HL-60 (cell line): ENCODE data around the gene DGAT2L6.

Source experiments
- POLR2AphosphoS5 ChIP-seq: IDR thresholded peaks from 2 replicates; pipeline ENCODE4 v1.6.1; 2012; ENCODE audit warnings: low read depth
- SPI1 ChIP-seq: IDR thresholded peaks from 2 replicates; pipeline ENCODE4 v1.6.1; 2012; ENCODE audit warnings: low read depth, mild to moderate bottlenecking, borderline replicate concordance
- TF ChIP-seq, protein P1 (sequence below): IDR thresholded peaks from one replicate; pipeline ENCODE4 v1.5.1; 2011; ENCODE audit warnings: low read length, control low read depth, inconsistent platforms; ENCODE audit not compliant: insufficient read depth
- TF ChIP-seq, protein P2 (sequence below): IDR thresholded peaks from 2 replicates; pipeline ENCODE4 v1.6.1; 2012; ENCODE audit warnings: low read depth; ENCODE audit not compliant: insufficient replicate concordance

DNA sequence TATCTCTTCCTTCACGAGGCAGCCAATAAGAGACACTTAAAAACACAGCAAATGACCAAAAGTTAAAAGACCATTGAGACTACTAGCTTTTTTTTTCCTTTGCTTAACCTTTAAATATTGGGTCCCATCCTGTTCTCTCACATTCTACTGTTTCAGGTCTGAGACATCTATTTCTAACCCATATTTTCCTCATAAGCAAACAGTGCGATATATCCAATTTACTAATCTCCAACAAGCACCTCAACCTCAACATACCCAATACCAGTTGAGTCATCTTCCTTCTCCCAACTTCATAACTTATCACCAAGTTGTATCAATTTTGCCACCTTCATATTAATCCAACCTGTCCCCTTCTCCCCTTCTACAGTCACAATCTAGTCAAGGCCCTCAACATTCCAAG lies 64.2 kb downstream of the DGAT2L6 start:
- TF ChIP-seq, protein P1, sequence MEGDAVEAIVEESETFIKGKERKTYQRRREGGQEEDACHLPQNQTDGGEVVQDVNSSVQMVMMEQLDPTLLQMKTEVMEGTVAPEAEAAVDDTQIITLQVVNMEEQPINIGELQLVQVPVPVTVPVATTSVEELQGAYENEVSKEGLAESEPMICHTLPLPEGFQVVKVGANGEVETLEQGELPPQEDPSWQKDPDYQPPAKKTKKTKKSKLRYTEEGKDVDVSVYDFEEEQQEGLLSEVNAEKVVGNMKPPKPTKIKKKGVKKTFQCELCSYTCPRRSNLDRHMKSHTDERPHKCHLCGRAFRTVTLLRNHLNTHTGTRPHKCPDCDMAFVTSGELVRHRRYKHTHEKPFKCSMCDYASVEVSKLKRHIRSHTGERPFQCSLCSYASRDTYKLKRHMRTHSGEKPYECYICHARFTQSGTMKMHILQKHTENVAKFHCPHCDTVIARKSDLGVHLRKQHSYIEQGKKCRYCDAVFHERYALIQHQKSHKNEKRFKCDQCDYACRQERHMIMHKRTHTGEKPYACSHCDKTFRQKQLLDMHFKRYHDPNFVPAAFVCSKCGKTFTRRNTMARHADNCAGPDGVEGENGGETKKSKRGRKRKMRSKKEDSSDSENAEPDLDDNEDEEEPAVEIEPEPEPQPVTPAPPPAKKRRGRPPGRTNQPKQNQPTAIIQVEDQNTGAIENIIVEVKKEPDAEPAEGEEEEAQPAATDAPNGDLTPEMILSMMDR = no peak
- TF ChIP-seq, protein P2, sequence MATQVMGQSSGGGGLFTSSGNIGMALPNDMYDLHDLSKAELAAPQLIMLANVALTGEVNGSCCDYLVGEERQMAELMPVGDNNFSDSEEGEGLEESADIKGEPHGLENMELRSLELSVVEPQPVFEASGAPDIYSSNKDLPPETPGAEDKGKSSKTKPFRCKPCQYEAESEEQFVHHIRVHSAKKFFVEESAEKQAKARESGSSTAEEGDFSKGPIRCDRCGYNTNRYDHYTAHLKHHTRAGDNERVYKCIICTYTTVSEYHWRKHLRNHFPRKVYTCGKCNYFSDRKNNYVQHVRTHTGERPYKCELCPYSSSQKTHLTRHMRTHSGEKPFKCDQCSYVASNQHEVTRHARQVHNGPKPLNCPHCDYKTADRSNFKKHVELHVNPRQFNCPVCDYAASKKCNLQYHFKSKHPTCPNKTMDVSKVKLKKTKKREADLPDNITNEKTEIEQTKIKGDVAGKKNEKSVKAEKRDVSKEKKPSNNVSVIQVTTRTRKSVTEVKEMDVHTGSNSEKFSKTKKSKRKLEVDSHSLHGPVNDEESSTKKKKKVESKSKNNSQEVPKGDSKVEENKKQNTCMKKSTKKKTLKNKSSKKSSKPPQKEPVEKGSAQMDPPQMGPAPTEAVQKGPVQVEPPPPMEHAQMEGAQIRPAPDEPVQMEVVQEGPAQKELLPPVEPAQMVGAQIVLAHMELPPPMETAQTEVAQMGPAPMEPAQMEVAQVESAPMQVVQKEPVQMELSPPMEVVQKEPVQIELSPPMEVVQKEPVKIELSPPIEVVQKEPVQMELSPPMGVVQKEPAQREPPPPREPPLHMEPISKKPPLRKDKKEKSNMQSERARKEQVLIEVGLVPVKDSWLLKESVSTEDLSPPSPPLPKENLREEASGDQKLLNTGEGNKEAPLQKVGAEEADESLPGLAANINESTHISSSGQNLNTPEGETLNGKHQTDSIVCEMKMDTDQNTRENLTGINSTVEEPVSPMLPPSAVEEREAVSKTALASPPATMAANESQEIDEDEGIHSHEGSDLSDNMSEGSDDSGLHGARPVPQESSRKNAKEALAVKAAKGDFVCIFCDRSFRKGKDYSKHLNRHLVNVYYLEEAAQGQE = no peak
- TF ChIP-seq POLR2AphosphoS5 = no peak
- no peak for TF ChIP-seq SPI1
